C4-2B (cell line): ENCODE results near the gene SMIM20.

Experiments used
- H3K27ac ChIP-seq: fragments of 450-650 bp; 2 replicates; pipeline ENCODE4 v1.5.1; 2017
- ZFX ChIP-seq: fragments of 450-650 bp; IDR thresholded peaks from 2 replicates; pipeline ENCODE4 v1.6.1; 2017
- TF ChIP-seq, protein P1 (sequence below): fragments of 450-650 bp; conservative IDR thresholded peaks from 2 replicates; pipeline ENCODE4 v1.5.1; 2017; ENCODE audit warnings: mild to moderate bottlenecking

SMIM20 gene

DNA sequence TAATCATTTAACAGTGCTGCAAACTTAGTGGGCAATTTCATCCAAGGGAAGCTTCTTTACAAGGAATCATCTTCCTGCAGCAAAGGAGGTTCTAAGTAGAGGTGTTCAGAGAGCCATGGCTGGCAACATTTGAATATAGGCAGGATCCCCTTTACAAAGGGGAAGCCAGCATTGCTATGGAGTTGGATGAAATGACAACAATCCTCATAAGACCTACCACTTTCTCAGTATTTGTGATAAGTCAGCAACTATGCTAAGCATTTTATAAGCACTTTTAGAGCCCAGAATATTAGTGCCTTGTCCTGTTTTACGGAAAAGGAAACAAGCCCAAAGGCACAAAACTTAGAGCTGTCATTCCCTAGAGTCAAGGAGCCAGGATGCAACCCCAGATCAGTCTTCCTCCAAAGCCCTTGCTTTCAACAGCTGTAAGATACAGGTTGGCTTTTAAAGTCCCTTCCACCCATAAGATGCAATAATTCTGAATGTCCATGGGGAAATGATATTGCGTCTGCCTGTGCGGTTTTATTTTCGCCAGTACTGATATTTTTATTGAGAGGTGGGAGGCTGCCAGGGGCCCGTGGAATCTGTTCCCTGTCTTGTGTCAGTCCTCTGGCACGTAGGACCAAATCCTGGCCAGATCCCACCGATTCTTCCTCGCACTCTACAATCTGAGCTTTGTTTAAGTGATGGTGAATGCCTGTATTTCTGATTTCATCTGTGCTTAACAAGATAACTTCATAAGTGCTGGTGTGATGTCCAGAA is 59.1 kb downstream of the SMIM20 start:
- no peak for TF ChIP-seq ZFX
- TF ChIP-seq, protein P1, sequence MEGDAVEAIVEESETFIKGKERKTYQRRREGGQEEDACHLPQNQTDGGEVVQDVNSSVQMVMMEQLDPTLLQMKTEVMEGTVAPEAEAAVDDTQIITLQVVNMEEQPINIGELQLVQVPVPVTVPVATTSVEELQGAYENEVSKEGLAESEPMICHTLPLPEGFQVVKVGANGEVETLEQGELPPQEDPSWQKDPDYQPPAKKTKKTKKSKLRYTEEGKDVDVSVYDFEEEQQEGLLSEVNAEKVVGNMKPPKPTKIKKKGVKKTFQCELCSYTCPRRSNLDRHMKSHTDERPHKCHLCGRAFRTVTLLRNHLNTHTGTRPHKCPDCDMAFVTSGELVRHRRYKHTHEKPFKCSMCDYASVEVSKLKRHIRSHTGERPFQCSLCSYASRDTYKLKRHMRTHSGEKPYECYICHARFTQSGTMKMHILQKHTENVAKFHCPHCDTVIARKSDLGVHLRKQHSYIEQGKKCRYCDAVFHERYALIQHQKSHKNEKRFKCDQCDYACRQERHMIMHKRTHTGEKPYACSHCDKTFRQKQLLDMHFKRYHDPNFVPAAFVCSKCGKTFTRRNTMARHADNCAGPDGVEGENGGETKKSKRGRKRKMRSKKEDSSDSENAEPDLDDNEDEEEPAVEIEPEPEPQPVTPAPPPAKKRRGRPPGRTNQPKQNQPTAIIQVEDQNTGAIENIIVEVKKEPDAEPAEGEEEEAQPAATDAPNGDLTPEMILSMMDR: no peak
- H3K27ac ChIP-seq: no peak overlapping the region

DNA sequence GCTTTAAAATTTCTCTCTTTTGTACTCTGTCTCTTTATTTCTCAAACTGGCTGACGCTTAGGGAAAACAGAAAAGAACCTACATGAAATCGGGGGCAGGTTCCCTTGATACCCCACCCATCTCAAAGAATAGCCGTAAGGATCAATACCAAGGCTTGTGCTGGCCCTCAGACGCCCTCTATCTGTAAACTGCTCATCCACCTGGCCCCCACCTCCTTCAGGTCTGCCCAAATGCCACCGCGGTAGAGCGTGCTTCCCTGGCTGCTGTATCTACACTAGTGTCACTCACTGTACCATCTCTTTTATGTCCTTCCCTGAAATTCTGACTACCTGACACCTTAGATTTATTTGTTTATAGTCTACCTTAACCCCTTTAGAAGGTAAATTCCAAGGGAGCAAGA is 62.8 kb downstream of the SMIM20 start:
- TF ChIP-seq ZFX: no peak
- TF ChIP-seq, protein P1: no peak
- no peak overlapping the region for H3K27ac ChIP-seq

DNA sequence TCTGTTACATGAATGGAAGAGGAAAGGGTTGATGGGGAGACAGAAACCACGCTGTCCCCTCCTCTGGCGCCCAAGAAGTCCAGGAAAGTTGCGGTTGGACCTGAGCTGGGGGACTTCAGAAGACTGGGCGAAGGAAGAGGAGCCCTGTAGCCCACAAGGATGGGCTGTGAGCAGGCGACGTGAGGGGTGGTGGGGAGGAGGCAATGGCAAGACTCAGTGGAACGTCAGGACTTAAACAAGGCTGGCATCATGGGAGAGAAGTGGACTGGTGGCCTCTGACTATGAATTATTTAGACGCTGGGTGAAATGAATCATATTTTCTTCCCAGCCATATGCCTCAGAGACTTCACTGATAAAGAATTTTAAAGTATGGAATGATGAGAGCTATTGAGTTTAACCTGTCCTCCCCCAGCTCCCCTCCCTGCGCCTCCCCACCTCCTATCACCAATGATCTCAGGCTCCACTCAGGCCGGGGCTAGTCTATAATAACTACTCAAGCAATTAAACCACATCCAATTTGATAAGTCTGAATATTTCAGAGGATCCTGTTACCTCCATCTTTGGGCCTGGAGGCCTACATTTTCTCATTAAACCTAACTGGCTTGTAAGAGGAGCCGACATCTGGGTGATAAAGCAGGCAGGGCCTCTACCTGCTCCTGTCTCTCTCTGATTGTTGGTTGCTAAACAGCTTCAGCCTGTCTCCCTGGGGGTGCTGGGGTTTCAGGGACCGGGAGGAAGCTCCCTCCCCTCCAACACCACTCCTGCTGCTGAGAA is 63.6 kb downstream of the SMIM20 start:
- TF ChIP-seq, protein P1: no peak
- no peak for TF ChIP-seq ZFX
- H3K27ac ChIP-seq: no peak overlapping the region

DNA sequence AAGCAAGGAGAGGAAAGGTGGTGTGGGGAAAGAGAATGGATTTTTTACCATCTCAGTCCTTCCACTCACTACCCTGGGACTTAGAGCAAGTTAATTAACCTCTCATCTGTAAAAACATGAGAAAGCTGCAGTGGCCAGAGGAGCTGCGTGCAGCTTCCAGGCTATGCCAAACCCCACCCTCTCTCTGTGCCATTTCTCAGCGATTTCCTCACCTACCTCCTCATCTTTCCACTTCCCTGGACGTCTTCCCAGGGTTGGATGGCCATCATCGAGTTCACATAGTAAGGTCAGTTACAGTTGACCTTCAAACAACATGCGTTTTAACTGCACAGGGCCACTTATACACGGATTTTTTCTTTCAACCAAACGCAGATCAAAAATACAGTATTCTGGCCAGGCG is 64.3 kb downstream of the SMIM20 start:
- H3K27ac ChIP-seq: no peak overlapping the region
- TF ChIP-seq, protein P1: no peak
- no peak for TF ChIP-seq ZFX
